Vagina (tissue), 2 donors: ENCODE measurements around the gene NLGN1.

Source experiments
- POLR2AphosphoS5 ChIP-seq, 2 donors: sonication (generic); formaldehyde crosslinking; IDR thresholded peaks; one replicate each; pipeline ENCODE4 v1.9.0; 2017; ENCODE audit warnings: antibody characterized with exemption in 2 of 2, mild to moderate bottlenecking in 2 of 2, low read depth in 1 of 2; ENCODE audit not compliant: insufficient read depth in 1 of 2
- TF ChIP-seq, protein P1 (sequence below), 3 experiments: fragments of 450-650 bp in 2 of 3; fragments of 200-600 bp in 1 of 3; sonication (generic) in 1 of 3; IDR thresholded peaks; one replicate each; pipeline ENCODE4 v1.5.1; 2017 to 2019; ENCODE audit warnings: antibody characterized with exemption in 3 of 3, mild to moderate bottlenecking in 2 of 3, moderate library complexity in 2 of 3

DNA sequence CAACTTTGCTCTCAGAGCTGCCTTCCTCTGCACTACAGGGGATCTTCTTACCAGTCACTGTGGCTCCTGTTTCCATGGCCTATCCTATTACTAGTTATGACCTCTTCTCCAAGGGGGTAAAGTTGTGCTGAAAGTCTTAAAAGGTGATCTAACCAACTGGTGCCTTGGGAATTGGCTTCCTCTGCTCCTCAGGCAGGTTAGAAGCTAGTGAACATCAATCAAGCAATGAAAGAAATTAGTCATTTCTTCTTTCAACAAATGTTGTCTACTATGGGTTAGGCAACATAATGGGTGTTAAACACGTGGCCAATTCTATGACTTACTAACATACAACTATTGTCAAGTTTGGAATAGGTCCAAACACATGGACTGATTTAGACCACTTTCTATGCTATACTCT, 890.2 kb downstream of the NLGN1 start:
- no peak for TF ChIP-seq POLR2AphosphoS5 (IDR thresholded peaks at IDR 0.05; ENCODE audit: insufficient read depth in 1 of 2, low read depth in 1 of 2)
- TF ChIP-seq, protein P1, sequence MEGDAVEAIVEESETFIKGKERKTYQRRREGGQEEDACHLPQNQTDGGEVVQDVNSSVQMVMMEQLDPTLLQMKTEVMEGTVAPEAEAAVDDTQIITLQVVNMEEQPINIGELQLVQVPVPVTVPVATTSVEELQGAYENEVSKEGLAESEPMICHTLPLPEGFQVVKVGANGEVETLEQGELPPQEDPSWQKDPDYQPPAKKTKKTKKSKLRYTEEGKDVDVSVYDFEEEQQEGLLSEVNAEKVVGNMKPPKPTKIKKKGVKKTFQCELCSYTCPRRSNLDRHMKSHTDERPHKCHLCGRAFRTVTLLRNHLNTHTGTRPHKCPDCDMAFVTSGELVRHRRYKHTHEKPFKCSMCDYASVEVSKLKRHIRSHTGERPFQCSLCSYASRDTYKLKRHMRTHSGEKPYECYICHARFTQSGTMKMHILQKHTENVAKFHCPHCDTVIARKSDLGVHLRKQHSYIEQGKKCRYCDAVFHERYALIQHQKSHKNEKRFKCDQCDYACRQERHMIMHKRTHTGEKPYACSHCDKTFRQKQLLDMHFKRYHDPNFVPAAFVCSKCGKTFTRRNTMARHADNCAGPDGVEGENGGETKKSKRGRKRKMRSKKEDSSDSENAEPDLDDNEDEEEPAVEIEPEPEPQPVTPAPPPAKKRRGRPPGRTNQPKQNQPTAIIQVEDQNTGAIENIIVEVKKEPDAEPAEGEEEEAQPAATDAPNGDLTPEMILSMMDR (IDR thresholded peaks at IDR 0.05), result no peak
